ENCODE data around the gene CD300A.

DNA sequence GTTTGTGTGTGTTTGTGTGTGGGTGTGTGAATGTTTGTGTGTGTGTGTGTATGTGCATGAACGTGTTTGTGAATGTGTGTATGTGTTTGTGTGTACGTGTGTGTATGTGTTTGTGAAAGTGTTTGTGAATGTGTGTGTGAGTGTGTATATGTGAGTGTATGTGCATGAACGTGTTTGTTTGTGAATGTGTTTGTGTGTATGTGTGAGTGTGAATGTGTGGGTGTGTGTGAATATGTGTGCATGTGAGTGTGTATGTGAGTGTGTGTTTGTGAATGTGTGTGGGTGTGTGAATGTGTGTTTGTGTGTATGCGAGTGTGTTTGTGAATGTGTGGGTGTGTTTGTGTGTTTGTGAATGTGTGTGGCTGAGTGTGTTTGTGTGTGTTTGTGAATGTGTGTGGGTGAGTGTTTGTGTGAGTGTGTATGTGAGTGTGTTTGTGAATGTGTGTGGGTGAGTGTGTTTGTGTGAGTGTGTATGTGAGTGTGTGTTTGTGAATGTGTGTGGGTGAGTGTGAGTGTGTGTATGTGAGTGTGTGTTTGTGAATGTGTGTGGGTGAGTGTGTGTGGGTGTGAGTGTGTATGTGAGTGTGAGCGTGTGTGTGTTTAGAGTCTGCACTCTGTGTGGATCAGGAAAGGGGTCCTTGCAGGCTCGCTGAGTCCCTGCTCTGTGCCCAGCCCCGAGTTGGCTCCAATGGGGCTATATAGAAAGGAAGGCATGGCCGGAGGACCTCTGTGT is 890 bp upstream of the CD300A start:
- TF ChIP-seq POLR2A (IDR thresholded peaks at IDR 0.05; ENCODE audit: low read depth, low read length) (no peak), SPI1 (IDR thresholded peaks at IDR 0.05; ENCODE audit: low read depth, low read length) (no peak), TAF1 (IDR thresholded peaks at IDR 0.05; ENCODE audit: low read depth, low read length) (no peak), POLR2AphosphoS5 (IDR thresholded peaks at IDR 0.05; ENCODE audit: low read depth, low read length) (no peak), POU2F2 (IDR thresholded peaks at IDR 0.05; ENCODE audit: low read depth, low read length) (no peak)
